BE2C (cell line): ENCODE data around the gene DKK3.

ENCODE experiments used
- DNase-seq: peaks from one replicate; pipeline ENCODE4 v3.0.0-alpha.2; 2020
- H3K27me3 ChIP-seq: fragments of 250-450 bp; sonication (Bioruptor Pico); 2 replicates; pipeline ENCODE4 v1.5.1; 2020; ENCODE audit warnings: mild to moderate bottlenecking
- H3K36me3 ChIP-seq: fragments of 250-450 bp; sonication (Bioruptor Pico); 2 replicates; pipeline ENCODE4 v1.5.1; 2020; ENCODE audit warnings: mild to moderate bottlenecking
- H3K4me1 ChIP-seq: fragments of 250-450 bp; sonication (Bioruptor Pico); 2 replicates; pipeline ENCODE4 v1.5.1; 2020
- H3K4me3 ChIP-seq: 2 replicates; pipeline ENCODE4 v1.5.1; 2011; ENCODE audit warnings: low read depth, low read length
- H3K9me3 ChIP-seq: fragments of 250-450 bp; sonication (Bioruptor Pico); 2 replicates; pipeline ENCODE4 v1.5.1; 2020
- CTCF ChIP-seq: IDR thresholded peaks from 2 replicates; pipeline ENCODE4 v1.5.1; 2012; ENCODE audit warnings: mild to moderate bottlenecking, low read depth, low read length

DKK3 gene

DNA sequence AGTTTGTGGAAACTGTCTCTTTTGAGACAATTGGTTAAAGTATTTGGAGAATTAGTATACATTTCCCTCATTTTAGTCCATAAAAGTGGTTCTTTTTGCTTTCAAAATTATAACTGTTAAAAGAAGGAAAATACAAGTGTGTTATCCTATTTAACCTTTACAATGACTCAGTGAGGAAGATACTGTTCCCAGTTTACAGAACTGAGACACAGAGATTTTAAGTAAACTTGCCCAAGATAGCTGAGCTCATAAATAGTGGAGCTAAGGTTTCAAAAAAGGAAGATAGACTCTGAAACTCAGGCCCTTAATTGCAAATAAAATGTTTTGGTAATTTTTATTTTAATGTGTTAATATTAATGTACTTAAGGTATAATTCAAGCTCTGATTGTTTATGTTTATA is 58.9 kb downstream of the DKK3 start:
- no peak for TF ChIP-seq CTCF
- Histone ChIP-seq H3K9me3 (no peaks in the 10 kb centered on the region), H3K4me3 (no peak overlapping the region), H3K36me3 (peaks cover 4% of the 10 kb centered on the region; the same call in 1 of the 2 replicates), H3K27me3 (no peaks in the 10 kb centered on the region), H3K4me1 (peaks cover 8% of the 10 kb centered on the region; the same call in 1 of the 2 replicates)
- DNase-seq: no peak

- Histone ChIP-seq H3K4me3 (no peak overlapping the region), H3K4me1 (peaks cover 8% of the 10 kb centered on the region; the same call in 1 of the 2 replicates), H3K36me3 (peaks cover 4% of the 10 kb centered on the region; the same call in 1 of the 2 replicates), H3K27me3 (no peaks in the 10 kb centered on the region), H3K9me3 (no peaks in the 10 kb centered on the region)
- DNase-seq: no peak
- no peak for TF ChIP-seq CTCF
Observed at GRCh38 chr11:11948242-11948947, 60.0 kb downstream of the DKK3 start.

DNA sequence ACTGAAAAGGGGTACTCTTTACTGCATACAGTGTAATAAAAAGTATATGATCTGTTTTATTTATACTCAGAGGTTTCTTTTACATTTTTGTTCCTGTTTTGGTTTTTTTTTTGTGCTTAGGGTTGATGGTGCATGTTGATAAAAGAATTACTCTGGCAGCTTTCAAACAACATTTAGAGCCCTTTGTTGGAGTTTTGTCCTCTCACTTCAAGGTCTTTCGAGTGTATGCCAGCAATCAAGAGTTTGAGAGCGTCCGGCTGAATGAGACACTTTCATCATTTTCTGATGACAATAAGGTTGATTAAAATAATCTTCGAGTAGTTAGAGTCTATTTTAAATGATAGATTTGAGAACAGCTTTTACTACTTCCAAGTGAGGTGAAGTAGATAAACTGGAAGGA is 60.6 kb downstream of the DKK3 start:
- DNase-seq: no peak
- Histone ChIP-seq H3K4me1 (peaks cover 8% of the 10 kb centered on the region; the same call in 1 of the 2 replicates), H3K4me3 (no peak overlapping the region), H3K9me3 (no peaks in the 10 kb centered on the region), H3K36me3 (peaks cover 4% of the 10 kb centered on the region; the same call in 1 of the 2 replicates), H3K27me3 (no peaks in the 10 kb centered on the region)
- TF ChIP-seq CTCF: no peak

DNA sequence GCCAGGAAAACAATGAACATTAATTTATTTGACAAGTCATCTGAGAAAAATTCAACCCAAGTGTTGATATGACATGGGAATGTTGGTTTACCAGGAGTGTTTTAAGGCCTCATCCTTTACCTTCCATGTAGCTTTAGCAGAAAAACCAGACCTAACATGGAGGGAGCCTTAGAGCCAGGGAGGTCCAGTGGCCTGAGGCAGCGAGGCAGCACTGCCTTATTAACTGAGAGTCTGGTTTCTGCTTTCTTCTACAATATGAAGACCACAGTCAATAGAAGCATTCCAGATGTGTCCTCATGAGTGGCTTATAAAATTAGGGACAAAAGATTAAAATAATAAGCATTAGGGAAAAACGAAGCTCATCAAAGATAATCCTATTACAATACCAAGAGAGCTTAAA is 61.5 kb downstream of the DKK3 start:
- H3K36me3 ChIP-seq: peaks cover 2% of the 10 kb centered on the region; the same call in 1 of the 2 replicates
- TF ChIP-seq CTCF: no peak
- H3K4me1 ChIP-seq: peaks cover 8% of the 10 kb centered on the region; the same call in 1 of the 2 replicates
- no peaks in the 10 kb centered on the region for H3K9me3 ChIP-seq
- no peak overlapping the region for H3K4me3 ChIP-seq
- H3K27me3 ChIP-seq: no peaks in the 10 kb centered on the region
- no peak for DNase-seq

- no peak for TF ChIP-seq CTCF
- H3K4me1 ChIP-seq: peaks cover 8% of the 10 kb centered on the region; the same call in 1 of the 2 replicates
- no peak overlapping the region for H3K4me3 ChIP-seq
- H3K9me3 ChIP-seq: no peaks in the 10 kb centered on the region
- no peak for DNase-seq
- H3K27me3 ChIP-seq: no peaks in the 10 kb centered on the region
- no peaks in the 10 kb centered on the region; the same call in 1 of the 2 replicates for H3K36me3 ChIP-seq
Observed at GRCh38 chr11:11946180-11946579, 62.2 kb downstream of the DKK3 start.

DNA sequence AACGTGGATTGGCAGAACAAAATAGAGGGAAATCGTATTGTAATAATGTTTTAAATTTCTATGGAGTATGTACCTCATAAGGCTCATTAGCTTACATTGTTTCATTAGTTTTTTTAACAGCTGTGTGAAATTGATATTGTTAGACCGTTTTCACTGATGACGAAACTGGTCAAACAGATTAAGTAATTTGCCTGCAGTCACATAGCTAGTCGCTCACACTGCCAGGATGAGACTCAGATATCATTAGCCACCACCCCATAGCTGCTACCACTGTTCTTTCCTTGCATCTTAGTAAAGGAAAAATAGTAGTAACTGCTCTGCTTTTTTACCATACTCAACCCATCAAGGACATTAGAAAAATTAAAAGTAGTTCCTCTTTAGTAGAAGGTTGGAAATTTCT is 64.0 kb downstream of the DKK3 start:
- no peak for DNase-seq
- Histone ChIP-seq H3K4me3 (no peak overlapping the region), H3K4me1 (peaks cover 8% of the 10 kb centered on the region; the same call in 1 of the 2 replicates), H3K9me3 (no peaks in the 10 kb centered on the region), H3K36me3 (no peaks in the 10 kb centered on the region; the same call in 1 of the 2 replicates), H3K27me3 (no peaks in the 10 kb centered on the region)
- TF ChIP-seq CTCF: no peak
